Uterus (tissue), 2 donors: ENCODE data around the gene PGAM2.

Experiments
- POLR2A ChIP-seq, 2 donors: fragments of 450-650 bp; IDR thresholded peaks; one replicate each; pipeline ENCODE4 v1.6.1; 2016; ENCODE audit warnings: antibody characterized with exemption in 2 of 2, mild to moderate bottlenecking in 1 of 2, moderate library complexity in 1 of 2
- TF ChIP-seq, protein P1 (sequence below), 4 experiments: fragments of 200-600 bp in 2 of 4; fragments of 450-650 bp in 2 of 4; sonication (generic) in 2 of 4; IDR thresholded peaks; one replicate each; pipeline ENCODE4 v1.5.1; 2016 to 2019; ENCODE audit warnings: antibody characterized with exemption in 4 of 4, mild to moderate bottlenecking in 2 of 4, moderate library complexity in 1 of 4

DNA sequence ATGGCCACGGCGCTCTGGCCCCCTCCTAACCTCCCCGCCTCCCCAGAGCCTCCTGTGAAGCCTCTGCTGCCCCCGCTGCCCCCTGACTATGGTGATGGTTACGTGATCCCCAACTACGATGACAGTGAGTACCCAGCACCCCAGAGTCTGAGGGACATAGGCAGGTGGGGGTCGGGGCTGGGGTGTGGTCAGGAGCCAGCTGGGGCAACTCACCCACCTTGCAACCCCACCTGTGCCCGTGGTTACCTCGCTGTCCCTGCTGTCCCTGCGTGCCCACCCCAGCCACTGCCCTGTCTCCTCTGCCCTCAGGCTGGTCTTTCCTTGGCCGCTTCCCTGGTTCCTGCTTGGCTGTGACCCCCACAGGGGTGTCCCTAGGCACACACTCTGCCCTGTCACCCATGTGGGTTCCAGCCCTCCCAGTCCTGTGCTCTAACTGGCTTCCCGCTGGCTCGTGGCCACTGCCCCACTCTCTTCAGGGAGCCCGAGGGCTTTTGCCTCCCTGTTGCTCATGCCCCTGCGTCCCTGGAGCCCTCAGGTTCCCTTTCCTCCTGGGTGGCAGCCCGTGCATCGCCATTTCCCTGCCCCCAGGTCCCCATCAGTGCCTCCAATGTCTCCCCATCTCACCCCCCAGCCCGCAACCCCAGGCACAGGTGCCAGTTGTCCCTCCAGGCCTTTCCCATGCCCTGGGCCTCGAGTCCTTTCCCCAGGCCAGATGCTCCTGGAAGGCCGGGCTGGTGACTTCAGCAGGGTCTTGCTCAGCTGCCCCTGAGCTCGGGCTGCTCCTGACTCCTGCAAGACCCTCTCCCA is 42.8 kb upstream of the PGAM2 start:
- TF ChIP-seq, protein P1, sequence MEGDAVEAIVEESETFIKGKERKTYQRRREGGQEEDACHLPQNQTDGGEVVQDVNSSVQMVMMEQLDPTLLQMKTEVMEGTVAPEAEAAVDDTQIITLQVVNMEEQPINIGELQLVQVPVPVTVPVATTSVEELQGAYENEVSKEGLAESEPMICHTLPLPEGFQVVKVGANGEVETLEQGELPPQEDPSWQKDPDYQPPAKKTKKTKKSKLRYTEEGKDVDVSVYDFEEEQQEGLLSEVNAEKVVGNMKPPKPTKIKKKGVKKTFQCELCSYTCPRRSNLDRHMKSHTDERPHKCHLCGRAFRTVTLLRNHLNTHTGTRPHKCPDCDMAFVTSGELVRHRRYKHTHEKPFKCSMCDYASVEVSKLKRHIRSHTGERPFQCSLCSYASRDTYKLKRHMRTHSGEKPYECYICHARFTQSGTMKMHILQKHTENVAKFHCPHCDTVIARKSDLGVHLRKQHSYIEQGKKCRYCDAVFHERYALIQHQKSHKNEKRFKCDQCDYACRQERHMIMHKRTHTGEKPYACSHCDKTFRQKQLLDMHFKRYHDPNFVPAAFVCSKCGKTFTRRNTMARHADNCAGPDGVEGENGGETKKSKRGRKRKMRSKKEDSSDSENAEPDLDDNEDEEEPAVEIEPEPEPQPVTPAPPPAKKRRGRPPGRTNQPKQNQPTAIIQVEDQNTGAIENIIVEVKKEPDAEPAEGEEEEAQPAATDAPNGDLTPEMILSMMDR (IDR thresholded peaks at IDR 0.05) = no peak
- TF ChIP-seq POLR2A (IDR thresholded peaks at IDR 0.05) = no peak
